Stimulated activated CD4-positive, alpha-beta T cell treated with anti-CD3 and anti-CD28 coated beads, Interleukin-4, amount 100 ng/mL, for 1 hour (primary cell): ENCODE data around the gene ESX1.
"Not testable (repeated sequence)": the region's sequence is repeated elsewhere in the genome, so short reads cannot be mapped to it uniquely, and the experiment has no call there.

Experiments used
- DNase-seq: peaks from one replicate; pipeline ENCODE4 v3.0.0-alpha.2; 2020

Gene ESX1

DNA sequence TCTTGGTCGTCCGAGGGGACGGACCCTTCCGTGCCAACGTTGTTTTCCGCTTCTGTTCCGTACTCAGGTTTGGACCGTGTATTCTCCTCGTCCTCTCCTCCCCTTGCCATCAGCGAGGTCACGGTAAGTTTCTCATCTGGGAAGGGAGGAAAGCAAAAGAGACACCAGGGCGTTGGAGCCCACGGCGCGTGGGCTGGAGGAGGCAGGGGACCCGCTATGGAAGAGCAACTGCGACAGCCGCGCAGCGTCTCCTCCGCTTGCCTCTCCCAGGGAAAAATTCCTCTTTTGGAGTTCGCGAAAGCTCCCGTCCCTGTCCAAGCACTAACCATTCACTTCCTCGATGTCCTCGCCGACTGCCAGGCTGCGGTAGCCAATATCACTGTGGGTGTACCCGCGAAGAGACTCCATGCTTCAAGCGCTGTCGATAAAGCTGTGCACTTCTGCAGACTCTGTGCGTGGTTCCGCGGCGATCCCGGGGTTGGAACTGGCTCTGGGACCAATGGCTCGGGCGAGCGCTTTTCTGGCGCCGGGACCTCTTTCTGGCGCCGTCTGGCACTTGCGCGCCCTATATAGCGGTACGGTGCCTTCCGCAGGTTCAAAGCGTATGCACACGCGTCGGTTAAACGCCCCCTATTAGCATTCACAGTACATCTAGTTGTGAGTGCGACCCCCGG lies at the start of gene ESX1:
Gene ESX1, minus strand, starts transcription at position 492 of the 674 bp plus-strand sequence. Its CDS starts 84 bp downstream, at position 408.
- no peak for DNase-seq

DNA sequence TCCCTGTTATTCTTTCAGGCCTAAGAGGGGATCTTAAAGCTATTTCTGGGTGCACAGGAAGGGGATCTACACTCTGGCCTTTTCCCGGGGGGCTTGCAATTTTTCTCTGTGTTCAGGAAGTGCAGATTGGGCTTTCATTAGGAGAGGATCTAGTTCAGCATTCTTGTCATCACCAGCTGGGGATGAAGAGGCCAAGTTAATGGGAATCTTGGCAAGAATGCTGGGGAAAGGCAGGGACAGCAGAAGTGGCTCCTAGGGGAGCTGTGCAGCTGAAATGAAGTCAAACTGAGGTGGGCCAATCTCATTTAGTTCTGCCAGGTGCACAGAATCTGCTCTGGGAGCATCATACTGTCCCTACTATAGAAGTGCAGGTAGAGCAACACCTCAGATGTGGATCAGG lies 40.9 kb upstream of the ESX1 start:
- DNase-seq: no peak

DNA sequence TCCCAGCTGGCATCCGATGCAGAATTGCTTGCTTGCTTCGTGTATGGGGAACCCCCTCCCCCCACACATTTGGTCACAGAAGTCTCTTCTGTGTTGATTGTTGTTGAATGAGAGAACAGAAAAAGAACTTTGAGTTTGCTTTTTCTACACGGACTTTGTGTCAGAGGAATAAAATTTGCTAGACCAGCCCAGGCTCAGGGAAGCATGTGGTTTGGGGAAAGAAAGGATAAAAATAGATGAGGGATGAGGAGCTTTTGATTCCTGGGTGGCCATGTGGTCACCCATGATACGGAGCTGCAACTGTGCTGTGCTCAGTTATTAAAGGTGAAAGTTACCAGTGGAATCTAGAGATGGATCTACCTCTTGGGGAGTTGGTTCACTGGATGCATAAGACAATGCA lies 34.2 kb upstream of the ESX1 start:
- DNase-seq: no peak

DNA sequence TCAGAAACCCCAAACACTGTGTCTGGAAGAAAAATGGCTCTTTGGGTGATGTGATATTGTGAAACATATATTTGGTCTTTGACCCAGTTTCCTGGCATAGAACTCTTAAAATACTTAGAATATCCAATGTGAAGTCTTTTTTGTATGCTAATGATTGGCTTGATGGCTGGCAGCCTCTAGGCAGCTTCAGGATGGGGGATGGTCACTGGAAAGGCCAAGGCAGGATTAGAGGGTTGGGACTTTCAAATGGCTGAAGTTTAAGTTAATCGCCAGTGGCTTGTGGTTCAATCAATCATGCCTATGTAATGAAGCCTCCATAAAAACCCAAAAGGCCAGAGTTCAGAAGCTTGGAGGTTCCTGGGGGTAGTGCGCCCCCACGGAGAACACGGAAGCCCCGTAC lies 33.5 kb upstream of the ESX1 start:
- no peak for DNase-seq

DNA sequence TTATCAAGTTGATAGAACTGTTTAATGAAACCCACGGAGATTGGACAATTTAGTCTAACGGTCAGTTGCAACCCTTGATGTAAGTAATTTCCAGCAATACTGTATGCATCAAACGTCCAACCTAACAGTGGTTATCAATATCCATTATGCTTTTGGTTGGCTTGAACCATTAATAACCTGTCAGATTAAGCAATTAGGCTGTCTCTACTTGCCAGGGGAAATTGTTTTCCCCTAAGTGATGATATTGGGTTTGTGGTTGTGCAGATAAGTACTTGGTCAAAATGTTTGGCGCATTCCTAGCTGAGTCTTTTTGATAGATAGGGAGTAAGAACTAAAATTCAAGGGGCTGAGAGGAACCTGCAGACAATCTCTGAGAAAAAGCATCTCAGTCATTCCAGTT lies 30.5 kb upstream of the ESX1 start:
- no peak for DNase-seq

DNA sequence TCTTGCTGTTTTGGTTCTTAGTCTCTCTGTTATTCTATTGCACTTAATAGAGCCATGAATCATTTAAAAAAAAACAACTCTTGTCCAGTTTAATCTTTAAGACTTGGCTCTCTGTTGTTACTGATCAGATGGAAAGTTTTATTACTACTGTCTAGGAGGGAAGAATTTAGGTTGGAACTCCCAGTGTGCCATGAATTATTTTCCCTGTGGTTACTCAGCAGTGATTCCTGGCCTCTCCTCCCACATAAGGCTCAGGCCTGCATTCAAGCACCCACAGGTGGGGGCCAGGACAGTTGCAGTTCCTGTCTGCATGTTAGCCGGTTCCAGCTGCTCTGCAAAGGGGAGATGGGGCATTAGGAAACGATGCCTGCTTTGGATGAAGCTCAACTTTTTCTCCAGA lies 29.8 kb upstream of the ESX1 start:
- DNase-seq: no peak

DNA sequence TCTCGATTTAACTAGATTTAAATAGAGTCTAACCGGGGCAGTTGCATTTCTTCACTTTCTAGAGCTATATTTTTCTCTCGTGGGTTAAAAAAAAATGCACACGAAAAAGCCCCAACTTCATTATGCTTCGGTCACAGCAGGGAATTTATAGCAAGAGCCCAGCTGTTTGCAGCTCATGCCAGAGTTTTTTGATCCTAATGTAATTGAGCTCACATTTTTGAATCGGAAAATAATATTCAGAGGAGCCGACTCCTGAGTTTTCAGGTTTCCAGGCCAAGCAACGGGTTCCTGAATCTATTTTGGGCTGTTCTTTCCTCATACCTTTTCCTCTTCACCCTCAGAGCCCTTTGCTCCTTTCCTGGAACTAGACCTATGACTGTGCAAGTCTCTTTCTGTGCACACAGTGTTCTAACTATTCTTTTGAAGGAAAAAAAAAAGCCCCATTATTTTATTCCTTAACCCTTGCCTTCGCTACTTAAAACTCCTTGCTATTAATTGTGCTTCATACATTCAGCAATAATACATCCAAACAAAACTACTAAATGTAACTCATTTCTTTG lies 27.5 kb upstream of the ESX1 start:
- no peak for DNase-seq

DNA sequence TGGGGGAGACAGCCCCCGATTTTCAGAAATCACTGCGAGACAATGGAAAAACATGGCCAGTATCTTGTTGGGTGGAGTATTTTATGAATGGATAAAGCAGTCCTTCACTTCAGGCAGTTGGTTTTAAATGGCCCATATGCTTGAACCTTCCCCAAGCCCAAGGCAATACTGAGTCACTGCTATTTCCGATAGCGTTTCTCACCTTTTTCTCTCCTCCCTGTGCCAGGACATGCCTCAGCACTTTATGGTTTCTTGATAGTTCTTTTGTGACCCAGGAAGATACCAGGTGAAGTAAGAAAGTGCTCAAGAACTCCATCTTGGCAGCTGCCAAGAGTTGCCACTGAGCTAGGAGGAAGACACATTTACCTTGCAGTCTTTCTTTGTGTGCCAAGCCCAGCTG lies 26.8 kb upstream of the ESX1 start:
- no peak for DNase-seq

DNA sequence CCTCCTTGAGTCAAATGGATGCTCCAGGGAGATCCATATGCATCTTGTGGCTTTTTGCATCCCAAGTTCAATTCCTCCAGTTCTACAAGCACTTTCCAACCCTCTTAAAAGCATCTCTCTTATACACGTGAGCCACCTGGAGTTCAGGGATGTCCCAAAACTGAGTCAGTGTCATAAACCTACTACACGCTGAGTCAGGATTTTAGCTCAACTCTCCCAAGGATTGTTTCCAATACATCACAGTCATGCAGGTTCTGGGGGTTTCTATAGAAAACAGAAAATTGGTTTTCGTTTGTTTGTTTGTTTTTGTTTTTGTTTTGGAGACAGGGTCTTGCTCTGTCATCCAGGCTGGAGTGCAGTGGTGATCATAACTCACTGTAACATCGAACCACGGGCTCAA lies 25.9 kb upstream of the ESX1 start:
- no peak for DNase-seq

DNA sequence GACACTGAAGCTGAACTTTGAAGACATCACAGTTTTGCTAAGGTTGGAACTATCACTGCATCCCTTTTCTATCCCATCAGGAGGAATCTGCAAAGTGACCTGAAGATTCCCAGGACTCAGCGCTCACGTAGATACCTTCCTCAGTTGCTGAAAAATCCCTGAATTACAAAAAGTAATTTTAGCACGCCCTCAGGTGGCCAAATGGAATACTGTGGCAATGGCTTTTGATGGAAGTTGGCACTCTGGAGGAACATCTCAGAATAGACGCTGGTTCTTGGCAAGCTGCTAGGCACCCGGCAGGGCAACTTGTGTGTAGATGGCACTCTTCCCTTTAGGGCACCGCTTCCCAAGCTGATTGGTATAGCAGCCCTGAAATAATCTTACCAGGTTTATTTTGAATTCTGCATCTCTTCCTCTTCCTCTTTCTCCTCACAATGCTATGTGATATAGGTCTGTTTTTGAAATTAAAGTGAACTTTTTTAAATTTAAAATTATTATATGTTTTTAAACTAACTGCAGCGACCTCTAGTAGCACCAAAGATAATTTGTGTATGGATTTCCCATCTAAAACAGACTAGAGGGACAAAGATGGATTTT lies 16.3 kb upstream of the ESX1 start:
- no peak for DNase-seq

DNA sequence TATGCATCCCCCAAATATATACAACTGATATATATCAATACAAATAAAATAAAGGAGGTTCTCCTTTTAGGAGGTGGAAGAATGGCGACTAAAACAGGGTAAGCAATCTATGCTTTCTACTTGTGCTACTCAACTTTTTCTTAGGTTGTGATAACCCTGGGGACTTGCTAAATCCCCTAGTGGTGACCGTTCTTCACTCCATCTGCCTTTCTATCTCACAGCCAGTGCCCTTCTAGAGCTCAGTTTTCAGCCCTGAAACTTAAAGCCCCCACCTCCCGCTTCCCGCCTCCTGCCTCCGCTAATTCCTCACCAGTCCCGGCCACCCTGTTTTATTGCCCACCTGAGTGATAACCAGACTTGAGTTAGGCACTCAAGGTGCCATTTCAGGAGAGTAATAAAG lies 15.5 kb upstream of the ESX1 start:
- no peak for DNase-seq

DNA sequence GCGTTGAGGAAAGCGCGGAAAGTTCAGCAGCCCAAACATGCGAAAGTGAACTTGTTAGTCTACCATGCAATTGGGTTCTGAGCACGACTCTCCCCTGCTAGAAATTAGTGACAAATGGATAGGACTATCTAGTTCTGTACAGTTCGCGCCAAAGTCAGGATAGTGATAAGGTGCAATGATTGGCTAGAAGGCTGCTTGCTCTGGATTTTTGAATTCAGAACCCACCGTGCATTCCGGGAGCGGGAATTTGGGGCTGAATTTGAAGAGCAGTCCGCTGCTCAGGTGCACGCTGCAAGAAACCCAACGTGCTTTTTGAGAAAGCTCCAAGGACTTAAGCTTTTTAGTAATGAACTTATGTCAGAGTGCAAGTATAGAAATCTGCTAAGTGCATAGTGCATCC lies 732 bp upstream of the ESX1 start:
- no peak for DNase-seq

DNA sequence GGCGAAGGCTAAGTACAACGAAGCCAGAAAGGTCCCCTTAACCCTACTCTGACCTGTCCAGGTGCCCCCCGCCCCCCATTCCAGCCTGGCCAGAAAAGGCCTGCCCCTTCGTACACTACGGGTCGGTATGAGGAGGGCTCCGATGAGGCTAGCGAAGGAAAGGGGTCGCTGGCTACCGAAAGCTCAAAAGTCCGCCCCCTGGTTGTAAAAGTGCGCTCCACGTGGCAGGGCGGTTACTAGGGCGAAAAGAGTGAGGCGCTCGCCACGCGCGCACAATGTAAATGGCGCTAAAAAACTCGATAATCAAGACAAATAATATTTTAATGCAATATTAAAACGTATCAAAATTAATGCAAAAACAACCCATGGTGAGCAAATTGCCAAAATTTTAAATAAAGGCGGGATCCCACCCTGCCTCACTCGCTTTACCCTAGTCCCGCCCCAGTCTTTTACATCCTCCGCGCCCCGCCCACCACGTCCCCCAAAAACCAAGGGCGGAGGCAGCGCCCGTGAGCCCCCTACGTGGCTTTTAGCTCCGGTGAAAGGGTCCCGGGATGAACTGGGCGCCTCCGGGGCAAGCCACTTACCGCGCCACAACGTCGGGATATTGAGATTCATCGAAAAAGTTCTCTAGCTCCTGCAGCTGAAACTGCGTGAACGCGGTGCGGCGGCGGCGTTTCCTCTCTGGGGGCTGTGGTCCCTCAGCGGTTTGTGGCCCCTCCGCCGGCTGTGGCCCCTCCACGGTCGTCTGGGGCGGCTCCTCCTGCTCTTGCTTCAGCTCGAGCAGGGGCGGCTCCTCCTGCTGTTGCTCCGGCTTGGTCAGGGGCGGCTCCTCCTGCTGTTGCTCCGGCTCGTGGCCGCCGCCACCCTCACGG lies 929 bp downstream of the ESX1 start:
- DNase-seq: no peak

DNA sequence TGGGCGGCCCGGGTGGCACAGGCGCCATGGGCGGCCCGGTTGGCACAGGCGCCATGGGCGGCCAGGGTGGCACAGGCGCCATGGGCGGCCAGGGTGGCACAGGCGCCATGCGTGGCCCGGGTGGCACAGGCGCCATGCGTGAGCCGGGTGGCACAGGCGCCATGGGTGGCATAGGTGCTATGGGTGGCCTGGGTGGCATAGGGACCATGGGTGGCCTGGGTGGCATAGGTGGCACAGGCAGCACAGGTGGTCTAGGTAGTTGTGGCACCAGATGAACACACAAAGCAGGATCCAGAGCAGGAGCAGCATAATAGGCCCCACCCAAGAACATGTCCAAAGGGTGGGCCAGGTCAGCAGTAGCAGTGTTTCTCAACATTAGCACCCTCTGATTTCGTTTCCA lies 4.3 kb downstream of the ESX1 start:
- no peak for DNase-seq

DNA sequence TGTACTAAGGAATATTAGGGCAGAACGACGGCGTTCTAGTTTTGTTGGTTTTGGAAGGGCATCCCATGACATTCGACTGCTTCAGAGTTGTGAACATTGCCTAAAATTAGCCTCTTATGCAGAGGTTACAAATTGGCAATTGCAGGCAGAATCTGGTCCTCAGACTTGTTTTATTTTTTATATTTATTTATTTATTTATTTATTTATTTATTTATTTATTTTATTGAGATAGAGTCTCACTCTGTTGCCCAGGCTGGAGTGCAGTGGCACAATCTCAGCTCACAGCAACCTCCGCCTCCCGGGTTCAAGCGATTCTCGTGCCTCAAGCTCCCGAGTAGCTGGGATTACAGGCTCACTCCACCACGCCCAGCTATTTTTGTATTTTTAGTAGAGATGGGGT lies 24.7 kb downstream of the ESX1 start:
- DNase-seq: not testable (repeated sequence)

DNA sequence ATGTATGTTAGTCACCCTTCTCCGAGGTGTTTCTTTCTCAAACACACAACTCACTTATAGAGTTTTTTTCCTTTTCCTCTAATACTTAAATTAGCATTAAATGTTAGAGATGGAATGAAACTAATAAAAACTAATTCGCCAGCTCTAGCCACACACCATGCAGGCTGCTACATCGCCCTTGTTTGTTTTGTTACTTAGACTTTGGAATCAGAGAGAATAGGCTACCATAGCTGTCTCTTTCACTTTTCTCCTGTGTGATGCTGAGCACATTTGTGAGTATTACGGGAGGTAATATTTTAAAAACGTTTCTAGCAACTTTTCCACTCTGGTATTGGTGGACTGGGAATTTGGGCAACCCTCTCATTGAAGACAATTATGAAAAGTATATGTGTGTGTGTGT lies 43.5 kb downstream of the ESX1 start:
- no peak for DNase-seq

DNA sequence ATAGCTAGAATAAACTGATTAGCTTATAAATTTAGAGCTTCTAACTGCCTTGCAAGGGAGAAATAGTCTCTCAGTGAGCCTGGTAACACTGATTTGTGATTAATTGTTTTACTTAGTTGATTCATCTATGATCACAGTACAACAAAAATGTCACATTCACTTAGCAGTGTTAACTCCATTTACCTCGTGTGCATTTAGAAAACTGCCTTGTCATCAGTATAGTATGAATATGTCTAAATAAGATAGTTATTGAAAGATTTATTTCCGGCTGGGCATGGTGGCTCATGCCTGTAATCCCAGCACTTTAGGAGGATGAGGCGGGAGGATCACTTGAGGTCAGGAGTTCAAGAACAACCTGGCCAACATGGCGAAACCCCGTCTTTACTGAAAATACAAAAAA lies 49.2 kb downstream of the ESX1 start:
- DNase-seq: no peak
